ENCODE data around the gene CNDP2. TPM values are rescaled to one million over a fixed set of nuclear protein-coding genes. Genes with fewer than 3 reads are reported as not detected.
"Not testable (repeated sequence)": the region's sequence is repeated elsewhere in the genome, so short reads cannot be mapped to it uniquely, and the experiment has no call there.

Gene CNDP2
- total RNA-seq, 1 experiment from 2014 or later: 107 TPM

GRCh38 chr18:74546007-74546406 is 49.8 kb downstream of the CNDP2 start:
- in situ Hi-C loops (cut with HindIII; ENCODE audit: low pct_unique_long_range_greater_than_20kb, low sequenced_read_pairs): no loop called here
- DNase-seq (ENCODE audit: low read depth): no peak

GRCh38 chr18:74546751-74547530 is 50.8 kb downstream of the CNDP2 start:
- in situ Hi-C loops (cut with HindIII; ENCODE audit: low pct_unique_long_range_greater_than_20kb, low sequenced_read_pairs): no loop called here
- no peak for DNase-seq (ENCODE audit: low read depth)

GRCh38 chr18:74547860-74548259 is 51.7 kb downstream of the CNDP2 start:
- in situ Hi-C loops (cut with HindIII; ENCODE audit: low pct_unique_long_range_greater_than_20kb, low sequenced_read_pairs): no loop called here
- DNase-seq (ENCODE audit: low read depth): no peak

- in situ Hi-C loops (cut with HindIII; ENCODE audit: low pct_unique_long_range_greater_than_20kb, low sequenced_read_pairs): no loop called here
- no peak for DNase-seq (ENCODE audit: low read depth)
Observed at GRCh38 chr18:74549591-74550104, 53.5 kb downstream of the CNDP2 start.

GRCh38 chr18:74550886-74551285 is 54.7 kb downstream of the CNDP2 start:
- in situ Hi-C loops (cut with HindIII; ENCODE audit: low pct_unique_long_range_greater_than_20kb, low sequenced_read_pairs): no loop called here

GRCh38 chr18:74551452-74551851 is 55.3 kb downstream of the CNDP2 start:
- in situ Hi-C loops (cut with HindIII; ENCODE audit: low pct_unique_long_range_greater_than_20kb, low sequenced_read_pairs): no loop called here
- no peak for DNase-seq (ENCODE audit: low read depth)

More at GRCh38 chr18:74550886-74551285, 54.7 kb downstream of the CNDP2 start:
- DNase-seq (ENCODE audit: low read depth): no peak

GRCh38 chr18:74551936-74552555 is 55.9 kb downstream of the CNDP2 start:
- peak; percentile 25 for DNase-seq (ENCODE audit: low read depth)
- in situ Hi-C loops (cut with HindIII; ENCODE audit: low pct_unique_long_range_greater_than_20kb, low sequenced_read_pairs): no loop called here

GRCh38 chr18:74556126-74556525 is 60.0 kb downstream of the CNDP2 start:
- DNase-seq (ENCODE audit: low read depth): no peak
- in situ Hi-C loops (cut with HindIII; ENCODE audit: low pct_unique_long_range_greater_than_20kb, low sequenced_read_pairs): no loop called here

GRCh38 chr18:74558096-74558495 is 61.9 kb downstream of the CNDP2 start:
- in situ Hi-C loops (cut with HindIII; ENCODE audit: low pct_unique_long_range_greater_than_20kb, low sequenced_read_pairs): no loop called here

GRCh38 chr18:74562131-74562730 is 66.1 kb downstream of the CNDP2 start:
- DNase-seq (ENCODE audit: low read depth): no peak
- in situ Hi-C loops (cut with HindIII; ENCODE audit: low pct_unique_long_range_greater_than_20kb, low sequenced_read_pairs): no loop called here

More at GRCh38 chr18:74558096-74558495, 61.9 kb downstream of the CNDP2 start:
- DNase-seq (ENCODE audit: low read depth): no peak

- DNase-seq (ENCODE audit: low read depth): no peak
- in situ Hi-C loops (cut with HindIII; ENCODE audit: low pct_unique_long_range_greater_than_20kb, low sequenced_read_pairs): no loop called here
Observed at GRCh38 chr18:74562775-74563174, 66.6 kb downstream of the CNDP2 start.

- DNase-seq (ENCODE audit: low read depth): no peak
- in situ Hi-C loops (cut with HindIII; ENCODE audit: low pct_unique_long_range_greater_than_20kb, low sequenced_read_pairs): no loop called here
Observed at GRCh38 chr18:74563999-74564398, 67.8 kb downstream of the CNDP2 start.

GRCh38 chr18:74565164-74565563 is 69.0 kb downstream of the CNDP2 start:
- in situ Hi-C loops (cut with HindIII; ENCODE audit: low pct_unique_long_range_greater_than_20kb, low sequenced_read_pairs); DNase-seq (ENCODE audit: low read depth): not testable (repeated sequence)

- DNase-seq (ENCODE audit: low read depth); in situ Hi-C loops (cut with HindIII; ENCODE audit: low pct_unique_long_range_greater_than_20kb, low sequenced_read_pairs): not testable (repeated sequence)
Observed at GRCh38 chr18:74565993-74566392, 69.8 kb downstream of the CNDP2 start.

- in situ Hi-C loops (cut with HindIII; ENCODE audit: low pct_unique_long_range_greater_than_20kb, low sequenced_read_pairs): no loop called here
- DNase-seq (ENCODE audit: low read depth): no peak
Observed at GRCh38 chr18:74567822-74568221, 71.7 kb downstream of the CNDP2 start.

- no peak for DNase-seq (ENCODE audit: low read depth)
- in situ Hi-C loops (cut with HindIII; ENCODE audit: low pct_unique_long_range_greater_than_20kb, low sequenced_read_pairs): no loop called here
Observed at GRCh38 chr18:74569401-74569800, 73.2 kb downstream of the CNDP2 start.

- in situ Hi-C loops (cut with HindIII; ENCODE audit: low pct_unique_long_range_greater_than_20kb, low sequenced_read_pairs): no loop called here
- DNase-seq (ENCODE audit: low read depth): no peak
Observed at GRCh38 chr18:74570266-74570665, 74.1 kb downstream of the CNDP2 start.

GRCh38 chr18:74571895-74572680 is 75.9 kb downstream of the CNDP2 start:
- DNase-seq (ENCODE audit: low read depth): no peak
- in situ Hi-C loops (cut with HindIII; ENCODE audit: low pct_unique_long_range_greater_than_20kb, low sequenced_read_pairs): no loop called here
